Activated CD8-positive, alpha-beta T cell treated with anti-CD3 and anti-CD28 coated beads, Interleukin-2, amount 10 ng/mL, durations not matched to agents 7 days and 5 days (primary cell): ENCODE results near the gene SOX14. TPM values are rescaled to one million over a fixed set of nuclear protein-coding genes. Genes with fewer than 3 reads are reported as not detected.

Experiments used
- ATAC-seq: fragments of 150-1000 bp; cut with Tn5 transposase; one replicate; pipeline ENCODE4 v1.10.0; 2021; ENCODE audit warnings: moderate library complexity
- CTCF ChIA-PET: fragments of 350-600 bp; sonication (Branson Sonifier 250); formaldehyde crosslinking; loops from one replicate; lab custom pipeline; 2021; ENCODE audit warnings: antibody characterized with exemption; lab: Charles Lee
- POLR2A ChIA-PET: fragments of 350-600 bp; sonication (Branson Sonifier 250); formaldehyde crosslinking; loops from one replicate; lab custom pipeline; 2021; ENCODE audit warnings: antibody characterized with exemption; lab: Charles Lee
- DNase-seq: peaks from one replicate; pipeline ENCODE4 v3.0.0-alpha.2; 2020
- H3K27ac Mint-ChIP-seq: one replicate; pipeline ENCODE4 v1.8.0; 2021; ENCODE audit warnings: mild to moderate bottlenecking, mixed read lengths
- H3K27me3 Mint-ChIP-seq: one replicate; pipeline ENCODE4 v1.8.0; 2021; ENCODE audit warnings: low read depth, mixed read lengths
- H3K36me3 Mint-ChIP-seq: one replicate; pipeline ENCODE4 v1.8.0; 2021; ENCODE audit warnings: low read depth, mixed read lengths
- H3K4me1 Mint-ChIP-seq: one replicate; pipeline ENCODE4 v1.8.0; 2021; ENCODE audit warnings: low read depth, mixed read lengths
- H3K4me3 Mint-ChIP-seq: one replicate; pipeline ENCODE4 v1.8.0; 2021; ENCODE audit warnings: mild to moderate bottlenecking, mixed read lengths
- H3K9me3 Mint-ChIP-seq: one replicate; pipeline ENCODE4 v1.8.0; 2022; ENCODE audit warnings: mixed read lengths; ENCODE audit not compliant: insufficient read depth
- total RNA-seq, 2 experiments: library from RNA; stranded (reverse); gene quantifications; one replicate each; pipeline ENCODE4 v1.2.3, GENCODE V29; 2021

Gene SOX14
- total RNA-seq, 2 experiments from 2014 or later = not detected

DNA sequence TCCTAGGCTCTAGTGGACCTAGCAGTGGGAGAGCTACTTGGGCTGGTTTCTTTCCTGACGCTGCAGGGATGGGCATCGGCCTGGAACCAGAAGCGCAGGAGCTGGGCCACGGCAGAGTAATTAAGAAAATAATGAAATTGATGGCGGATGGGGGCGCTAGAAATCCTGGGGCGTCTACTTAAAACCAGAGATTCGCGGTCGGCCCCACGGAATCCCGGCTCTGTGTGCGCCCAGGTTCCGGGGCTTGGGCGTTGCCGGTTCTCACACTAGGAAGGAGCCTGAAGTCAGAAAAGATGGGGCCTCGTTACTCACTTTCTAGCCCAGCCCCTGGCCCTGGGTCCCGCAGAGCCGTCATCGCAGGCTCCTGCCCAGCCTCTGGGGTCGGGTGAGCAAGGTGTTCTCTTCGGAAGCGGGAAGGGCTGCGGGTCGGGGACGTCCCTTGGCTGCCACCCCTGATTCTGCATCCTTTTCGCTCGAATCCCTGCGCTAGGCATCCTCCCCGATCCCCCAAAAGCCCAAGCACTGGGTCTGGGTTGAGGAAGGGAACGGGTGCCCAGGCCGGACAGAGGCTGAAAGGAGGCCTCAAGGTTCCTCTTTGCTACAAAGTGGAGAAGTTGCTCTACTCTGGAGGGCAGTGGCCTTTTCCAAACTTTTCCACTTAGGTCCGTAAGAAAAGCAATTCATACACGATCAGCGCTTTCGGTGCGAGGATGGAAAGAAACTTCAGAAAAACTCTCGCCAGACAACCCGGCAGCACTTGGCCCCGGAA is 6.1 kb downstream of the SOX14 start:
- no peak for DNase-seq
- ChIA-PET CTCF (no interaction called here), POLR2A (no interaction called here)
- Mint-ChIP-seq H3K4me3 (no peak overlapping the region), H3K36me3 (peaks cover 16% of the 10 kb centered on the region), H3K9me3 (no peaks in the 10 kb centered on the region), H3K27ac (no peak overlapping the region), H3K27me3 (peaks cover 75% of the 10 kb centered on the region), H3K4me1 (peaks cover 14% of the 10 kb centered on the region)
- ATAC-seq = no peak

DNA sequence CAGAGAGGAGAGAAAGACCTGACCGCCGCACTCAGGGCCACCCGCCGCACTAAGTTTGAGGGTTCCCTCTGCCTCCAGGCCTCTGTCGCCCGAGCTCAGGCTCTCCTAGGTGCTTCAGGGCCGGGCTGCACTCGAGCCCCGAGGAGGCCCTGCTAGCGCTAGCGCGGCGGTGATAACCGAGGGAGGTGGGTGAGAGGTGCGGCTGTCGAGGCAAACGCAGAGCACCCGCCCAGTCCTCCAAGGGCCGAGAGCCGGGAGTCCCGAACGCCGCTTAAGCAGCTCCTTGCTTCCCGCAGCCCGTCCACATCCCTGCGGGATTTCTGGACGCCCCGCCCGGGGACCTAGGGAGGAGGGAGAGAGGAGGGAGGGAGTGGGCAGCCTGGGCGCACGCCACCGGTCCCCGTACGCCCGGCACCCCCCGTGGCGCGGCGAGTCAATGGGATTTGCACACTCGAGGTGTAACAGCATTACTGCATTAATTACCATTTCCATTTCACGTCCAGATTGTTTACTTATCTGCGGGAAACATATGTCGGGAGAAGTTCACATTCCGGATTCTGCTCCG is 6.8 kb downstream of the SOX14 start:
- Mint-ChIP-seq H3K27me3 (peaks cover 70% of the 10 kb centered on the region), H3K4me1 (peaks cover 10% of the 10 kb centered on the region), H3K36me3 (peaks cover 12% of the 10 kb centered on the region), H3K4me3 (no peak overlapping the region), H3K9me3 (no peaks in the 10 kb centered on the region), H3K27ac (no peak overlapping the region)
- ATAC-seq (no peak), DNase-seq (no peak)
- ChIA-PET CTCF (no interaction called here), POLR2A (no interaction called here)

DNA sequence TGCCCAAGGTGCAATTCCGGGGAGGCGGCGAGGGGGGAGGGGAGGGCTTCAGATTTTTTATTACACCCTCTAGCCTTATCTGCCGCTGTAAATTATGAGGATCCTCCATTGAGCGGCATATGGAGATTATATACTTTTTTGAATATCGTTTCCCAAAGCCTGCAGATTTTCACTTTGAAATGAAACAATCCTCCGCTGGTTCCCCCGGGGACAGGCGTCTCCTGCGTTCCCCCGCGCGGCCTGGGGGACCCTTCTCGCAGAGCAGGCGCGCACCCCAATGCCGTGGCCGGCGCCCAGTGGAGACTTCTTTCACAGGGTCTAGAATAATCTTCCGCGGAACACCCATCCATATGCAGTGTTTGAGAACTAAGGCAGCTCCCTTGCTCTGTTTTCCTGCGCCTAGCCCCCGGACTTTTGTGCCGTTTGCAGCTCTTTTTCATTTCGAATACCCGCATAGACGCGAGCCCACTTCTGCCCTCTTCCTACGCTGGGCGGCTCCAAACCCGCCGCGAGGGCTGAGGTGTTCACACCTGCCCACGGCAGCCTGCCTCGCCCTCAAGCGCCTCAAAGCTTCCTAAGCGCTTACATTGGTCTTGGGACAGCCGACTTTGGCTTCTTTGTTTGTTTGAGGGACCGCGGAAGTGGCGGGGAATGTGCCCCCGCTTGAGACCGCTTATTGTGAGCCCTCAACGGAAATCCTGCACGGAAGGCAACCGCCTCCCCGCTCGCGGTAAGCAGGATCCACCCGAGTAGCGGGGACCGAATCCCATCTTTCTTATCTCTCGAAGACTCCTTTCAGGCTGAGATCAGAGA is 7.5 kb downstream of the SOX14 start:
- CTCF ChIA-PET = no interaction called here
- peaks cover 10% of the 10 kb centered on the region for H3K4me1 Mint-ChIP-seq
- H3K4me3 Mint-ChIP-seq = peak overlapping the region; percentile 38
- peaks cover 7% of the 10 kb centered on the region for H3K36me3 Mint-ChIP-seq
- POLR2A ChIA-PET = no interaction called here
- peak overlapping the region; percentile 49 for H3K27ac Mint-ChIP-seq
- H3K27me3 Mint-ChIP-seq = peaks cover 65% of the 10 kb centered on the region
- H3K9me3 Mint-ChIP-seq = no peaks in the 10 kb centered on the region
- no peak for DNase-seq
- no peak for ATAC-seq

GRCh38 chr3:137772214-137772955 is 8.3 kb downstream of the SOX14 start:
- DNase-seq (no peak), ATAC-seq (no peak)
- Mint-ChIP-seq H3K9me3 (no peaks in the 10 kb centered on the region), H3K36me3 (peaks cover 7% of the 10 kb centered on the region), H3K4me1 (peaks cover 10% of the 10 kb centered on the region), H3K27ac (peak overlapping the region; percentile 49), H3K4me3 (no peak overlapping the region), H3K27me3 (peaks cover 60% of the 10 kb centered on the region)
- ChIA-PET CTCF (no interaction called here), POLR2A (no interaction called here)

- H3K27ac Mint-ChIP-seq = no peak overlapping the region
- ChIA-PET POLR2A (no interaction called here), CTCF (no interaction called here)
- no peaks in the 10 kb centered on the region for H3K4me1 Mint-ChIP-seq
- no peaks in the 10 kb centered on the region for H3K9me3 Mint-ChIP-seq
- peaks cover 12% of the 10 kb centered on the region for H3K27me3 Mint-ChIP-seq
- H3K36me3 Mint-ChIP-seq = no peaks in the 10 kb centered on the region
- DNase-seq (no peak), ATAC-seq (no peak)
- no peak overlapping the region for H3K4me3 Mint-ChIP-seq
Observed at GRCh38 chr3:137778941-137779340, 14.8 kb downstream of the SOX14 start.

DNA sequence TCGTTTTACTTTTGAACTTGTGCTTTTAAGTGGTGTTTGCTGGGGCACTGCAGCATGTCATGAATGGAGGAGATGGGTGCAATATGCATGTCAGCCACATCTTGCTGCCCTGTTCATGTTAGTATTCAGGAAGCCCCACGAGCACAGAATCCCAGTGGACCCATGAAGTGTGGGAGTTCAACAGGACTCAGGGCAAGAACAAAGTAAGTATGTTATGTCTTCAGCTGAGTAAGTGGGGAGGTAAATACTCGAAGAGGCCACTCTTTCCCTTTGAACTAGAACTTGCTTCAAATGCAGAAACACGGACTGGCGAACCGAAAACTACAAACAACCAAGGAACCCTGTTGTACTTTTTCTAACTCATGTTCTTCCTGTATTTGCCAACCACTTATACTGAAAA is 23.4 kb downstream of the SOX14 start:
- DNase-seq (no peak), ATAC-seq (no peak)
- no peaks in the 10 kb centered on the region for H3K36me3 Mint-ChIP-seq
- POLR2A ChIA-PET = no interaction called here
- no peak overlapping the region for H3K4me3 Mint-ChIP-seq
- H3K4me1 Mint-ChIP-seq = no peaks in the 10 kb centered on the region
- peaks cover 2% of the 10 kb centered on the region for H3K27me3 Mint-ChIP-seq
- CTCF ChIA-PET = no interaction called here
- H3K9me3 Mint-ChIP-seq = no peaks in the 10 kb centered on the region
- H3K27ac Mint-ChIP-seq = no peak overlapping the region

DNA sequence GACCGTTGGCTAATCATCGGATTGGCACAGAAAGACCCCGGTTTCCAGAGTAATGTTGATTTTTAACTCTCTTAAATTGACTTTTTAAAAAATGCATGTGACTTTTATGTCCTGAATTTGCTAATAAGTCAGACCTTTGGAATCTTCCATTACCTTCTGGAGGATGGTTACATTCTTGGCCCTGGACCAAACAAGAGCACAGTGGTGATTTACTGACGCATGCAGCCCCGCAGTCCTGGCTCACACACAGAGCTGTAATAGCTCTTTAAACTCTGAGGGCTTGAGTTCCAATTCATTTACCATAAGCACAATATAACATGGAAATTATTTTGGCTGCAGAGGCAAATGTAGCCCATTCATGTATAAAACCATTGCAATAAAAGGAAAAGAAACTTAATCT is 25.1 kb downstream of the SOX14 start:
- CTCF ChIA-PET = no interaction called here
- POLR2A ChIA-PET = no interaction called here
- ATAC-seq (no peak), DNase-seq (no peak)
- Mint-ChIP-seq H3K4me1 (no peaks in the 10 kb centered on the region), H3K4me3 (no peak overlapping the region), H3K9me3 (no peaks in the 10 kb centered on the region), H3K27ac (no peak overlapping the region), H3K27me3 (peaks cover 5% of the 10 kb centered on the region), H3K36me3 (no peaks in the 10 kb centered on the region)

GRCh38 chr3:137792626-137793271 is 28.6 kb downstream of the SOX14 start:
- Mint-ChIP-seq H3K9me3 (no peaks in the 10 kb centered on the region), H3K4me3 (no peak overlapping the region), H3K36me3 (no peaks in the 10 kb centered on the region), H3K27me3 (peaks cover 3% of the 10 kb centered on the region), H3K27ac (no peak overlapping the region), H3K4me1 (no peaks in the 10 kb centered on the region)
- DNase-seq (no peak), ATAC-seq (no peak)
- CTCF ChIA-PET = interaction anchor here (1.1 to 1.6 kb wide), 2 partner anchors 688 to 760 kb away, joined by 3 read pairs; no protein-coding TSS in a partner anchor
- POLR2A ChIA-PET = no interaction called here

GRCh38 chr3:137796993-137797392 is 32.9 kb downstream of the SOX14 start:
- Mint-ChIP-seq H3K4me3 (no peak overlapping the region), H3K9me3 (no peaks in the 10 kb centered on the region), H3K27me3 (peaks cover 3% of the 10 kb centered on the region), H3K4me1 (no peaks in the 10 kb centered on the region), H3K36me3 (no peaks in the 10 kb centered on the region), H3K27ac (no peak overlapping the region)
- ChIA-PET CTCF (no interaction called here), POLR2A (no interaction called here)
- DNase-seq = no peak
- no peak for ATAC-seq

- POLR2A ChIA-PET = no interaction called here
- Mint-ChIP-seq H3K4me1 (no peaks in the 10 kb centered on the region), H3K4me3 (no peak overlapping the region), H3K9me3 (no peaks in the 10 kb centered on the region), H3K36me3 (no peaks in the 10 kb centered on the region), H3K27me3 (no peaks in the 10 kb centered on the region), H3K27ac (no peak overlapping the region)
- CTCF ChIA-PET = no interaction called here
- ATAC-seq = no peak
- DNase-seq = no peak
Observed at GRCh38 chr3:137803215-137803614, 39.1 kb downstream of the SOX14 start.

GRCh38 chr3:137807998-137808397 is 43.9 kb downstream of the SOX14 start:
- H3K27me3 Mint-ChIP-seq = no peaks in the 10 kb centered on the region
- ChIA-PET CTCF (no interaction called here), POLR2A (no interaction called here)
- H3K4me1 Mint-ChIP-seq = no peaks in the 10 kb centered on the region
- H3K4me3 Mint-ChIP-seq = no peak overlapping the region
- H3K9me3 Mint-ChIP-seq = no peaks in the 10 kb centered on the region
- no peaks in the 10 kb centered on the region for H3K36me3 Mint-ChIP-seq
- no peak for ATAC-seq
- no peak for DNase-seq
- no peak overlapping the region for H3K27ac Mint-ChIP-seq
